HepG2 (cell line): ENCODE measurements around the gene DDRGK1. TPM values are rescaled to one million over a fixed set of nuclear protein-coding genes. Genes with fewer than 3 reads are reported as not detected.

Experiments
- ATF4 ChIP-seq, 2 experiments: fragments of 450-650 bp in 1 of 2; sonication (generic) in 1 of 2; formaldehyde crosslinking; IDR thresholded peaks; 2 replicates each; pipeline versions ENCODE4 v1.5.0 to v1.8.0; 2020 to 2022; ENCODE audit warnings: mild to moderate bottlenecking in 1 of 2, missing genetic modification reagents in 1 of 2
- ATRX ChIP-seq: sonication (generic); formaldehyde crosslinking; IDR thresholded peaks from 2 replicates; pipeline ENCODE4 v1.4.0; 2020; ENCODE audit warnings: missing genetic modification reagents, borderline replicate concordance
- EZH2 ChIP-seq: conservative IDR thresholded peaks from 2 replicates; pipeline ENCODE4 v1.6.1; 2012; ENCODE audit warnings: mild to moderate bottlenecking, low read depth, low read length, moderate library complexity
- FOXA3 ChIP-seq: IDR thresholded peaks from 2 replicates; pipeline ENCODE4 v1.6.1; 2016; ENCODE audit warnings: missing genetic modification reagents, missing compliant biosample characterization
- KLF13 ChIP-seq: sonication (generic); formaldehyde crosslinking; IDR thresholded peaks from 2 replicates; pipeline ENCODE4 v1.4.0; 2020; ENCODE audit warnings: mild to moderate bottlenecking, missing genetic modification reagents
- KLF15 ChIP-seq: sonication (generic); formaldehyde crosslinking; IDR thresholded peaks from 2 replicates; pipeline ENCODE4 v1.8.1; 2023; ENCODE audit warnings: borderline replicate concordance, mild to moderate bottlenecking, inconsistent platforms, missing genetic modification reagents, mixed read lengths
- MZF1 ChIP-seq: sonication (generic); formaldehyde crosslinking; IDR thresholded peaks from 2 replicates; pipeline ENCODE4 v1.8.1; 2023; ENCODE audit warnings: mild to moderate bottlenecking, missing genetic modification reagents, borderline replicate concordance
- RCOR2 ChIP-seq: IDR thresholded peaks from 2 replicates; pipeline ENCODE4 v1.6.1; 2016; ENCODE audit warnings: missing biosample characterization, missing genetic modification reagents
- SMARCC2 ChIP-seq: fragments of 450-650 bp; IDR thresholded peaks from 2 replicates; pipeline ENCODE4 v1.6.1; 2017; ENCODE audit warnings: antibody characterized with exemption, mild to moderate bottlenecking
- SP2 ChIP-seq: sonication (generic); formaldehyde crosslinking; IDR thresholded peaks from 2 replicates; pipeline ENCODE4 v1.5.1; 2020; ENCODE audit warnings: mild to moderate bottlenecking, missing genetic modification reagents
- THYN1 ChIP-seq: sonication (generic); formaldehyde crosslinking; IDR thresholded peaks from 2 replicates; pipeline ENCODE4 v1.8.1; 2023; ENCODE audit warnings: low read depth, mild to moderate bottlenecking, moderate library complexity, missing genetic modification reagents, borderline replicate concordance
- ZHX1 ChIP-seq: sonication (generic); formaldehyde crosslinking; IDR thresholded peaks from 2 replicates; pipeline ENCODE4 v1.8.1; 2022; ENCODE audit warnings: low read depth, mild to moderate bottlenecking, missing genetic modification reagents
- ZKSCAN1 ChIP-seq: fragments of 150-350 bp; IDR thresholded peaks from 2 replicates; pipeline ENCODE4 v1.6.1; 2014; ENCODE audit warnings: low read length
- ZNF326 ChIP-seq: sonication (generic); formaldehyde crosslinking; IDR thresholded peaks from 2 replicates; pipeline ENCODE4 v1.4.0; 2020; ENCODE audit warnings: missing genetic modification reagents, borderline replicate concordance
- ZNF484 ChIP-seq: sonication (generic); formaldehyde crosslinking; IDR thresholded peaks from 2 replicates; pipeline ENCODE4 v1.5.1; 2020; ENCODE audit warnings: mild to moderate bottlenecking, low read depth, missing genetic modification reagents, borderline replicate concordance
- ZNF547 ChIP-seq: sonication (generic); formaldehyde crosslinking; IDR thresholded peaks from 2 replicates; pipeline ENCODE4 v1.5.1; 2020; ENCODE audit warnings: mild to moderate bottlenecking, missing genetic modification reagents
- polyA plus RNA-seq, 8 experiments: library from polyadenylated mRNA; depleted of rRNA in 3 of 8; stranded (reverse) in 7 of 8; unstranded in 1 of 8; fragments of >200 nt; fragmentation: Illumina TruSeq in 4 of 8; extraction: Trizol in 4 of 8; gene quantifications; 2 replicates each; pipeline versions ENCODE4 v1.2.1 to v1.2.3, GENCODE V29; 2011 to 2016; ENCODE audit warnings: low read depth in 4 of 8, missing spikeins in 1 of 8, mixed read lengths in 1 of 8; ENCODE audit not compliant: insufficient read depth in 1 of 8
- total RNA-seq, 5 experiments: library from RNA; depleted of rRNA; stranded (reverse); fragments of >200 nt; fragmentation: Illumina TruSeq; extraction: Trizol; gene quantifications; 2 replicates each; pipeline ENCODE4 v1.2.3, GENCODE V29; 2016; ENCODE audit warnings: low read depth in 1 of 5
- TF ChIP-seq, protein P1 (sequence below): sonication (generic); formaldehyde crosslinking; IDR thresholded peaks from one replicate; pipeline ENCODE4 v1.5.1; 2020; ENCODE audit warnings: mild to moderate bottlenecking, missing genetic modification reagents; ENCODE audit errors: not compliant biosample characterization

The DDRGK1 gene
- total and polyA plus RNA-seq, 2 of the 13 experiments (the other 11 are each of a cell fraction or from before 2014, with no cell fraction given): 96.7 to 149 TPM

GRCh38 chr20:3168079-3168828 is 36.2 kb downstream of the DDRGK1 start (continued):
- TF ChIP-seq, protein P1, sequence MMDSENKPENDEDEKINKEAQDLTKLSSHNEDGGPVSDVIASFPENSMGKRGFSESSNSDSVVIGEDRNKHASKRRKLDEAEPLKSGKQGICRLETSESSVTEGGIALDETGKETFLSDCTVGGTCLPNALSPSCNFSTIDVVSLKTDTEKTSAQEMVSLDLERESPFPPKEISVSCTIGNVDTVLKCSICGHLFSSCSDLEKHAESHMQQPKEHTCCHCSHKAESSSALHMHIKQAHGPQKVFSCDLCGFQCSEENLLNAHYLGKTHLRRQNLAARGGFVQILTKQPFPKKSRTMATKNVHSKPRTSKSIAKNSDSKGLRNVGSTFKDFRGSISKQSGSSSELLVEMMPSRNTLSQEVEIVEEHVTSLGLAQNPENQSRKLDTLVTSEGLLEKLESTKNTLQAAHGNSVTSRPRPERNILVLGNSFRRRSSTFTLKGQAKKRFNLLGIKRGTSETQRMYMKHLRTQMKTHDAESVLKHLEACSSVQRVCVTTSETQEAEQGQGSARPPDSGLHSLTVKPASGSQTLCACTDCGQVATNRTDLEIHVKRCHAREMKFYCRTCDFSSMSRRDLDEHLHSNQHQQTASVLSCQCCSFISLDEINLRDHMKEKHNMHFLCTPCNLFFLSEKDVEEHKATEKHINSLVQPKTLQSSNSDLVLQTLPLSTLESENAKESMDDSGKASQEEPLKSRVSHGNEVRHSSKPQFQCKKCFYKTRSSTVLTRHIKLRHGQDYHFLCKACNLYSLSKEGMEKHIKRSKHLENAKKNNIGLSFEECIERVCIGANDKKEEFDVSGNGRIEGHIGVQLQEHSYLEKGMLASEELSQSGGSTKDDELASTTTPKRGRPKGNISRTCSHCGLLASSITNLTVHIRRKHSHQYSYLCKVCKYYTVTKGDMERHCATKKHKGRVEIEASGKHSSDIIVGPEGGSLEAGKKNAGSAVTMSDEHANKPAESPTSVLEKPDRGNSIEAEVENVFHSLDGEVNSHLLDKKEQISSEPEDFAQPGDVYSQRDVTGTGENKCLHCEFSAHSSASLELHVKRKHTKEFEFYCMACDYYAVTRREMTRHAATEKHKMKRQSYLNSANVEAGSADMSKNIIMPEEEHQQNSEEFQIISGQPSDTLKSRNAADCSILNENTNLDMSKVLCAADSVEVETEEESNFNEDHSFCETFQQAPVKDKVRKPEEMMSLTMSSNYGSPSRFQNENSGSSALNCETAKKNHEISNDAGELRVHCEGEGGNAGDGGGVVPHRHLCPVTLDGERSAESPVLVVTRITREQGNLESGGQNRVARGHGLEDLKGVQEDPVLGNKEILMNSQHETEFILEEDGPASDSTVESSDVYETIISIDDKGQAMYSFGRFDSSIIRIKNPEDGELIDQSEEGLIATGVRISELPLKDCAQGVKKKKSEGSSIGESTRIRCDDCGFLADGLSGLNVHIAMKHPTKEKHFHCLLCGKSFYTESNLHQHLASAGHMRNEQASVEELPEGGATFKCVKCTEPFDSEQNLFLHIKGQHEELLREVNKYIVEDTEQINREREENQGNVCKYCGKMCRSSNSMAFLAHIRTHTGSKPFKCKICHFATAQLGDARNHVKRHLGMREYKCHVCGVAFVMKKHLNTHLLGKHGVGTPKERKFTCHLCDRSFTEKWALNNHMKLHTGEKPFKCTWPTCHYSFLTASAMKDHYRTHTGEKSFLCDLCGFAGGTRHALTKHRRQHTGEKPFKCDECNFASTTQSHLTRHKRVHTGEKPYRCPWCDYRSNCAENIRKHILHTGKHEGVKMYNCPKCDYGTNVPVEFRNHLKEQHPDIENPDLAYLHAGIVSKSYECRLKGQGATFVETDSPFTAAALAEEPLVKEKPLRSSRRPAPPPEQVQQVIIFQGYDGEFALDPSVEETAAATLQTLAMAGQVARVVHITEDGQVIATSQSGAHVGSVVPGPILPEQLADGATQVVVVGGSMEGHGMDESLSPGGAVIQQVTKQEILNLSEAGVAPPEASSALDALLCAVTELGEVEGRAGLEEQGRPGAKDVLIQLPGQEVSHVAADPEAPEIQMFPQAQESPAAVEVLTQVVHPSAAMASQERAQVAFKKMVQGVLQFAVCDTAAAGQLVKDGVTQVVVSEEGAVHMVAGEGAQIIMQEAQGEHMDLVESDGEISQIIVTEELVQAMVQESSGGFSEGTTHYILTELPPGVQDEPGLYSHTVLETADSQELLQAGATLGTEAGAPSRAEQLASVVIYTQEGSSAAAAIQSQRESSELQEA (CRISPR knock-in tag): peak; percentile 72
- TF ChIP-seq KLF15 (peak; percentile 7; the same call in 1 of the 2 replicates), SMARCC2 (no peak), ATRX (CRISPR knock-in tag) (peak; percentile 94; the same call in 1 of the 2 replicates), EZH2 (no peak), MZF1 (CRISPR knock-in tag) (no peak; the same call in 1 of the 2 replicates), ZKSCAN1 (no peak), ZNF547 (peak; percentile 96), SP2 (CRISPR knock-in tag) (no peak), ZNF484 (no peak), RCOR2 (peak; percentile 83; the same call in 1 of the 2 replicates), ATF4 (CRISPR knock-in tag; IDR thresholded peaks at IDR 0.05) (peak in 1 of 2 experiments; percentile 38; a peak in 1 of 4 replicates), ZNF326 (CRISPR knock-in tag) (no peak), ZHX1 (CRISPR knock-in tag) (peak; percentile 57; the same call in 1 of the 2 replicates), FOXA3 (CRISPR knock-in tag) (peak; percentile 76), KLF13 (CRISPR knock-in tag) (0 out of 2 replicates have a peak, but pooled peaks have one; percentile 34), THYN1 (CRISPR knock-in tag) (no peak)
